Heart left ventricle (tissue), 13 donors: ENCODE data around the gene EPB41L4B.

Experiments
- CTCF ChIP-seq, 12 donors: fragments of 200-600 bp; sonication (generic) in 4 of 12; IDR thresholded peaks; one replicate each; pipeline versions ENCODE4 v1.5.0 to v1.8.0; 2018 to 2022; ENCODE audit warnings: antibody characterized with exemption in 12 of 12, mild to moderate bottlenecking in 5 of 12
- POLR2A ChIP-seq, 2 donors: fragments of 450-650 bp; IDR thresholded peaks; one replicate each; pipeline ENCODE4 v1.6.1; 2017; ENCODE audit warnings: antibody characterized with exemption in 2 of 2, mild to moderate bottlenecking in 2 of 2, moderate library complexity in 2 of 2
- donor health status: ischemic (EF 13 %, LVEDD 7.1; RV severe dilation, severe dysfunction).
- donor health status: DM: no; HTN: yes; CAD: no.
- donor health status: DM: no; HTN: no; CAD: no.
- donor health status: ischemic (EF 25% LVEDD 6.9; RV normal size, moderate dysfunction).
- donor health status: ischemic (EF 25% LVEDD 5.7; RV mildly dilated, moderate dysfunction).
- donor health status: ischemic (EF 35%, LVEDD 5.7; RV mildly dilated, moderate dysfunction).
- donor health status: nonischemic (EF 11% LVEDD 7.7; RV severe dilation, severe dysfunction).
- donor health status: DM: yes; HTN: yes; CAD: no.
- donor health status: PGD.
- donor health status: ischemic (EF 29% LVEDD 5.4; RV normal size, mild dysfunction).
- donor health status: nonischemic (EF 23%, LVEDD 6.1; RV moderate dilation, normal function).

- TF ChIP-seq CTCF (IDR thresholded peaks at IDR 0.05): no peak
- no peak for TF ChIP-seq POLR2A (IDR thresholded peaks at IDR 0.05)
Measured at GRCh38 chr9:109168170-109168569, 152.7 kb downstream of the EPB41L4B start.
